K562 (cell line): ENCODE data around the gene EIF4EBP2. TPM values are rescaled to one million over a fixed set of nuclear protein-coding genes. Genes with fewer than 3 reads are reported as not detected.
A peak's percentile ranks its signal among the peaks of the same experiment; 100 is the strongest.

Experiments used
- CEBPG ChIP-seq, 3 experiments: fragments of 200-800 bp in 1 of 3; sonication (Bioruptor generic) in 1 of 3; sonication (generic) in 1 of 3; formaldehyde crosslinking in 1 of 3; IDR thresholded peaks in 2 of 3; conservative IDR thresholded peaks in 1 of 3; 2 replicates each; pipeline versions ENCODE4 v1.6.1 to v1.8.0; 2016 to 2022; ENCODE audit warnings: missing compliant biosample characterization in 2 of 3, missing genetic modification characterization in 2 of 3, mild to moderate bottlenecking in 1 of 3, missing genetic modification reagents in 1 of 3
- HDAC1 ChIP-seq, 2 experiments: fragments of 450-650 bp; IDR thresholded peaks; 2 replicates each; pipeline ENCODE4 v1.6.1; 2016 to 2017; ENCODE audit warnings: inconsistent platforms in 1 of 2, mild to moderate bottlenecking in 1 of 2, moderate library complexity in 1 of 2
- KLF1 ChIP-seq: fragments of 450-650 bp; IDR thresholded peaks from 2 replicates; pipeline ENCODE4 v1.6.1; 2016; ENCODE audit warnings: missing genetic modification characterization, missing compliant biosample characterization
- NCOA2 ChIP-seq, 2 experiments: fragments of 450-650 bp; IDR thresholded peaks; 2 replicates each; pipeline ENCODE4 v1.6.1; 2018; ENCODE audit warnings: mild to moderate bottlenecking in 2 of 2, moderate library complexity in 1 of 2; ENCODE audit not compliant: partially characterized antibody in 2 of 2
- POLR2B ChIP-seq: fragments of 450-650 bp; IDR thresholded peaks from 2 replicates; pipeline ENCODE4 v1.6.1; 2018; ENCODE audit warnings: low read depth; ENCODE audit not compliant: partially characterized antibody
- PRPF4 ChIP-seq: fragments of 200-400 bp; formaldehyde crosslinking; IDR thresholded peaks from one replicate; pipeline ENCODE4 v1.6.1; 2017; ENCODE audit warnings: low read length, low read depth, mild to moderate bottlenecking; ENCODE audit not compliant: insufficient read depth, poor library complexity, severe bottlenecking
- RBM14 ChIP-seq: fragments of 200-400 bp; formaldehyde crosslinking; IDR thresholded peaks from 2 replicates; pipeline ENCODE4 v1.6.1; 2018; ENCODE audit warnings: low read depth, mild to moderate bottlenecking, low read length, moderate library complexity, borderline replicate concordance; ENCODE audit not compliant: insufficient read depth
- RHOXF2B ChIP-seq: fragments of 250-450 bp; sonication (Bioruptor Pico); conservative IDR thresholded peaks from 2 replicates; pipeline ENCODE4 v1.5.1; 2021
- SREBF2 ChIP-seq: sonication (generic); formaldehyde crosslinking; IDR thresholded peaks from 2 replicates; pipeline ENCODE4 v1.4.0; 2020; ENCODE audit warnings: mild to moderate bottlenecking, missing genetic modification reagents
- TAF7 ChIP-seq: fragments of 450-650 bp; IDR thresholded peaks from 2 replicates; pipeline ENCODE4 v1.6.1; 2016; ENCODE audit warnings: missing genetic modification characterization, missing compliant biosample characterization
- TRIM24 ChIP-seq, 2 experiments: fragments of 450-650 bp; IDR thresholded peaks; 2 replicates each; pipeline ENCODE4 v1.6.1; 2016
- ZNF134 ChIP-seq: fragments of 250-450 bp; sonication (Bioruptor Pico); conservative IDR thresholded peaks from 2 replicates; pipeline ENCODE4 v1.4.0; 2020
- ZNF232 ChIP-seq: sonication (generic); formaldehyde crosslinking; IDR thresholded peaks from 2 replicates; pipeline ENCODE4 v1.8.0; 2022; ENCODE audit warnings: mild to moderate bottlenecking, missing genetic modification reagents
- polyA plus RNA-seq, 8 experiments: library from polyadenylated mRNA; depleted of rRNA in 4 of 8; stranded (reverse) in 5 of 8; unstranded in 3 of 8; fragments of >200 nt; fragmentation: Nextera tagmentation in 2 of 8; fragmentation: Illumina TruSeq in 1 of 8; extraction: Ambion mirVana in 2 of 8; extraction: Trizol in 1 of 8; gene quantifications; 2 replicates each; pipeline versions ENCODE4 v1.2.1 to v1.2.3, GENCODE V29; 2011 to 2014; ENCODE audit warnings: inconsistent platforms in 1 of 8, missing spikeins in 1 of 8
- total RNA-seq, 7 experiments: library from RNA; depleted of rRNA in 6 of 7; stranded (reverse); fragments of >200 nt in 6 of 7; fragmentation: Illumina TruSeq in 2 of 7; extraction: Trizol in 2 of 7; gene quantifications; 2 replicates each; pipeline versions ENCODE4 v1.2.1 to v1.2.3, GENCODE V29; 2011 to 2021; ENCODE audit warnings: low replicate concordance in 1 of 7
- TF ChIP-seq, protein P1 (sequence below): fragments of 450-650 bp; IDR thresholded peaks from 2 replicates; pipeline ENCODE4 v1.6.1; 2017; ENCODE audit warnings: antibody characterized with exemption, mild to moderate bottlenecking
- TF ChIP-seq, protein P2 (sequence below): fragments of 450-650 bp; IDR thresholded peaks from one replicate; pipeline ENCODE4 v1.6.1; 2018; ENCODE audit warnings: mild to moderate bottlenecking, moderate library complexity; ENCODE audit not compliant: partially characterized antibody
- TF ChIP-seq, protein P3 (sequence below): fragments of 450-650 bp; IDR thresholded peaks from 2 replicates; pipeline ENCODE4 v1.6.1; 2016; ENCODE audit warnings: borderline replicate concordance

EIF4EBP2 gene
- total and polyA plus RNA-seq, 9 of the 15 experiments (the other 6 are each of a cell fraction or from before 2014, with no cell fraction given) = 16.1 to 67.5 (median 38.3) TPM

DNA sequence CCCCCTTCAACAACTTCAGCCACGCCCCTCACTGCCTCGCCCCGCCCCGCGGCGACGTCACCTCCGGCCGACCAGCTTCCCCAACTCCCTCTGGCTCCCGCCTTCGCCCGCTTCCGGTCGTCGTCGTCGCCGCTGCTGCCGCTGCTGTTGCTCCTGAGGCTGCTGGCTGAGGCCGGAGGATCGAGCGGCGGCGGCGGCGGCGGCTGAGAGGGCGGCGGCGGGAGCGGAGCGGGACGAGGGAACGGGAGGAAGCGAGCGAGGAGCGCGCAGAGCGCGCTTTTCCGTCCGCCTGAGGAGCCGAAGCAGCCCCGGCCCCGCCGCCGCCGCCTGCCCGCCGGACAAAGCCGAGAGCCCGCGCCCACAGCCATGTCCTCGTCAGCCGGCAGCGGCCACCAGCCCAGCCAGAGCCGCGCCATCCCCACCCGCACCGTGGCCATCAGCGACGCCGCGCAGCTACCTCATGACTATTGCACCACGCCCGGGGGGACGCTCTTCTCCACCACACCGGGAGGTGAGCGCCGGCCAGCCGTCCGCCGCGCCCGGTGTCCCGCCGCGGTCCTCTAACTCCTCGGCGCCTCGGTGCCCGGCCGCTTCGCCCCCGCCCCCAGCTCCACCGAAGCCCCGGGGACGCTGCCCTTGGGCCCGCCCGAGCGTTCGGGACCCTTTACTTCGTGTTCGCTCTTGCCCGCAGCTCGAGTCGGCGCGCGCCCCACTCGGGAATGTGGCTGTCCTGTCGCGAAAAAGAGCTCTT is at the start of gene EIF4EBP2 (continued):
- TF ChIP-seq RBM14 = peak; percentile 14; the same call in 1 of the 2 replicates
- no peak for TF ChIP-seq SREBF2 (CRISPR knock-in tag)
- no peak for TF ChIP-seq RHOXF2B
- TF ChIP-seq PRPF4 = no peak
- TF ChIP-seq, protein P1, sequence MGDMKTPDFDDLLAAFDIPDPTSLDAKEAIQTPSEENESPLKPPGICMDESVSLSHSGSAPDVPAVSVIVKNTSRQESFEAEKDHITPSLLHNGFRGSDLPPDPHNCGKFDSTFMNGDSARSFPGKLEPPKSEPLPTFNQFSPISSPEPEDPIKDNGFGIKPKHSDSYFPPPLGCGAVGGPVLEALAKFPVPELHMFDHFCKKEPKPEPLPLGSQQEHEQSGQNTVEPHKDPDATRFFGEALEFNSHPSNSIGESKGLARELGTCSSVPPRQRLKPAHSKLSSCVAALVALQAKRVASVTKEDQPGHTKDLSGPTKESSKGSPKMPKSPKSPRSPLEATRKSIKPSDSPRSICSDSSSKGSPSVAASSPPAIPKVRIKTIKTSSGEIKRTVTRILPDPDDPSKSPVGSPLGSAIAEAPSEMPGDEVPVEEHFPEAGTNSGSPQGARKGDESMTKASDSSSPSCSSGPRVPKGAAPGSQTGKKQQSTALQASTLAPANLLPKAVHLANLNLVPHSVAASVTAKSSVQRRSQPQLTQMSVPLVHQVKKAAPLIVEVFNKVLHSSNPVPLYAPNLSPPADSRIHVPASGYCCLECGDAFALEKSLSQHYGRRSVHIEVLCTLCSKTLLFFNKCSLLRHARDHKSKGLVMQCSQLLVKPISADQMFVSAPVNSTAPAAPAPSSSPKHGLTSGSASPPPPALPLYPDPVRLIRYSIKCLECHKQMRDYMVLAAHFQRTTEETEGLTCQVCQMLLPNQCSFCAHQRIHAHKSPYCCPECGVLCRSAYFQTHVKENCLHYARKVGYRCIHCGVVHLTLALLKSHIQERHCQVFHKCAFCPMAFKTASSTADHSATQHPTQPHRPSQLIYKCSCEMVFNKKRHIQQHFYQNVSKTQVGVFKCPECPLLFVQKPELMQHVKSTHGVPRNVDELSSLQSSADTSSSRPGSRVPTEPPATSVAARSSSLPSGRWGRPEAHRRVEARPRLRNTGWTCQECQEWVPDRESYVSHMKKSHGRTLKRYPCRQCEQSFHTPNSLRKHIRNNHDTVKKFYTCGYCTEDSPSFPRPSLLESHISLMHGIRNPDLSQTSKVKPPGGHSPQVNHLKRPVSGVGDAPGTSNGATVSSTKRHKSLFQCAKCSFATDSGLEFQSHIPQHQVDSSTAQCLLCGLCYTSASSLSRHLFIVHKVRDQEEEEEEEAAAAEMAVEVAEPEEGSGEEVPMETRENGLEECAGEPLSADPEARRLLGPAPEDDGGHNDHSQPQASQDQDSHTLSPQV = no peak
- TF ChIP-seq CEBPG (CRISPR knock-in tag; IDR thresholded peaks at IDR 0.05) = peak; percentile 61; the same call in 1 of the 2 replicates
- TF ChIP-seq CEBPG (tag; conservative IDR thresholded peaks at IDR 0.05 in 1 of 2, IDR thresholded peaks at IDR 0.05 in 1 of 2) = peak in 1 of 2 experiments; percentile 27; a peak in 1 of 4 replicates
- peak; percentile 78 for TF ChIP-seq ZNF232 (CRISPR knock-in tag)
- TF ChIP-seq POLR2B = peak; percentile 89
- no peak for TF ChIP-seq NCOA2 (IDR thresholded peaks at IDR 0.05; ENCODE audit: partially characterized antibody in 2 of 2)
- TF ChIP-seq TRIM24 (IDR thresholded peaks at IDR 0.05) = no peak
- TF ChIP-seq KLF1 = peak; percentile 59; the same call in 1 of the 2 replicates
- TF ChIP-seq, protein P2, sequence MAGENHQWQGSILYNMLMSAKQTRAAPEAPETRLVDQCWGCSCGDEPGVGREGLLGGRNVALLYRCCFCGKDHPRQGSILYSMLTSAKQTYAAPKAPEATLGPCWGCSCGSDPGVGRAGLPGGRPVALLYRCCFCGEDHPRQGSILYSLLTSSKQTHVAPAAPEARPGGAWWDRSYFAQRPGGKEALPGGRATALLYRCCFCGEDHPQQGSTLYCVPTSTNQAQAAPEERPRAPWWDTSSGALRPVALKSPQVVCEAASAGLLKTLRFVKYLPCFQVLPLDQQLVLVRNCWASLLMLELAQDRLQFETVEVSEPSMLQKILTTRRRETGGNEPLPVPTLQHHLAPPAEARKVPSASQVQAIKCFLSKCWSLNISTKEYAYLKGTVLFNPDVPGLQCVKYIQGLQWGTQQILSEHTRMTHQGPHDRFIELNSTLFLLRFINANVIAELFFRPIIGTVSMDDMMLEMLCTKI = no peak
- no peak for TF ChIP-seq ZNF134 (CRISPR knock-in tag)
- TF ChIP-seq TAF7 (tag) = no peak
- TF ChIP-seq HDAC1 (IDR thresholded peaks at IDR 0.05) = no peak
- TF ChIP-seq, protein P3, sequence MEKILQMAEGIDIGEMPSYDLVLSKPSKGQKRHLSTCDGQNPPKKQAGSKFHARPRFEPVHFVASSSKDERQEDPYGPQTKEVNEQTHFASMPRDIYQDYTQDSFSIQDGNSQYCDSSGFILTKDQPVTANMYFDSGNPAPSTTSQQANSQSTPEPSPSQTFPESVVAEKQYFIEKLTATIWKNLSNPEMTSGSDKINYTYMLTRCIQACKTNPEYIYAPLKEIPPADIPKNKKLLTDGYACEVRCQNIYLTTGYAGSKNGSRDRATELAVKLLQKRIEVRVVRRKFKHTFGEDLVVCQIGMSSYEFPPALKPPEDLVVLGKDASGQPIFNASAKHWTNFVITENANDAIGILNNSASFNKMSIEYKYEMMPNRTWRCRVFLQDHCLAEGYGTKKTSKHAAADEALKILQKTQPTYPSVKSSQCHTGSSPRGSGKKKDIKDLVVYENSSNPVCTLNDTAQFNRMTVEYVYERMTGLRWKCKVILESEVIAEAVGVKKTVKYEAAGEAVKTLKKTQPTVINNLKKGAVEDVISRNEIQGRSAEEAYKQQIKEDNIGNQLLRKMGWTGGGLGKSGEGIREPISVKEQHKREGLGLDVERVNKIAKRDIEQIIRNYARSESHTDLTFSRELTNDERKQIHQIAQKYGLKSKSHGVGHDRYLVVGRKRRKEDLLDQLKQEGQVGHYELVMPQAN = no peak
